SK-N-SH (cell line): ENCODE measurements around the gene SMYD1.

Source experiments
- ELF1 ChIP-seq: IDR thresholded peaks from 2 replicates; pipeline ENCODE4 v1.4.0; 2012
- FOXM1 ChIP-seq: IDR thresholded peaks from 2 replicates; pipeline ENCODE4 v1.4.0; 2012; ENCODE audit warnings: low read depth, mild to moderate bottlenecking
- JUND ChIP-seq: IDR thresholded peaks from 2 replicates; pipeline ENCODE4 v1.4.0; 2012

DNA sequence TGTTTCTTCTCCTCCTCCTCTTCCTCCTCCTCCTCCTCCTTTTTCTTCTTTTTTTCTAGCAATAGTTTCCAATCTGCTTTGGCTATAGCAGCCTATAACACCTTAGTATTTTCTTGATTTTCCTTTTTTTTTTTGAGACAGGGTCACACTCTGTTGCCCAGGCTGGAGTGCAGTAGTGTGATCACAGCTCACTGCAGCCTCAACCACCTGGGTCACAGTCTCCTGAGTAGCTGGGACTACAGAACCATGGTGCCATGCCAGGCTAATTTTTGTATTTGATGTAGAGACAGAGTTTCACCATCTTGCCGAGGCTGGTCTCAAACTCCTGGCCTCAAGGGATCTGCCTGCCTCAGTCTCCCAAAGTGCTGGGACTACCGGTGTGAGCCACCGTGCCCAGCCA is 91.9 kb downstream of the SMYD1 start:
- TF ChIP-seq ELF1: no peak
- no peak for TF ChIP-seq FOXM1
- TF ChIP-seq JUND: no peak
